COLO829 (cell line): ENCODE data around the gene GRK5.

Experiments
- DNase-seq: peaks from one replicate; pipeline ENCODE4 v3.0.0; 2012; ENCODE audit warnings: low spot score

Gene GRK5

DNA sequence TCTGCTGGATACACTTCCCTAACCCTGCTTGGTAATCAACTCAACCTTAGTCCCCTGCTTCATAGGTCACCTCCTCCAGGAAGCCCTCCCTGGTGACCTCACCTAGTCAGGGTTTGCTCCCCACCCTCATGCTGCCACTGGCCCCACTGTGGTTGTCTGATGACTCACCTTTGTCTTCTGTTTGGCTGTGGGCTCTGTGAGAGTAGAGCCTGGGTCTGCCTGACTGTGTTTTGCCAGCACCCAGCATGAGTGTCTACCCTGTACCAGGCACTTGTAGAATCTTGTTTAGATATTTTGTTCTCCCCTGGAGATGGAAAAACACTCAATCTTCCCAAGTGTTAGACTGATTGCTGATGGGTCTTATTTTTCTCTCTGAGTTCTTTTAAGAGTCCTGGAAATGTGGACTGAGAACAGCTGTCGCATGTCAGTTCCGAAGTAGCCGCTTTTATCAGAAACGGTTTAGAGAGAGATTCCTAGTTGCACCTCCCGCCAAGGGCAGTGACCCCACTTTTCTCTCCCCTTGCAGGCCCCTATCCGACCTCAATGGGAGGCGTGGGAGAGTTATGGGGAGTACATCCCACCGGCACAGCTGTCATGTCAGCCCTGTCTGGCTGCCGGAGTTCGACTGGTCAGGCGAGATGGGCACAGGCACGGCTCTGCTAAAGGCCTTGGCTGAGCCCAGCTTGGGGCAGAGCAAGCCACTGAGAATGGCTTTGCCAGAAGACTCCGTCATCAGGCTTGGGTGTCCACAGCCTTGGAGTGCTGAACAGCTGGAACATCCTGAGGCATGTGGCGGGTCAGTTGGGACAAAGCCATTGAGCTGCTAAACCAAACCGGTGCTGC is 134.3 kb downstream of the GRK5 start:
- no peak for DNase-seq

GRCh38 chr10:119342335-119342734 is 135.0 kb downstream of the GRK5 start:
- no peak for DNase-seq

GRCh38 chr10:119343011-119343601 is 135.7 kb downstream of the GRK5 start:
- DNase-seq, result no peak

DNA sequence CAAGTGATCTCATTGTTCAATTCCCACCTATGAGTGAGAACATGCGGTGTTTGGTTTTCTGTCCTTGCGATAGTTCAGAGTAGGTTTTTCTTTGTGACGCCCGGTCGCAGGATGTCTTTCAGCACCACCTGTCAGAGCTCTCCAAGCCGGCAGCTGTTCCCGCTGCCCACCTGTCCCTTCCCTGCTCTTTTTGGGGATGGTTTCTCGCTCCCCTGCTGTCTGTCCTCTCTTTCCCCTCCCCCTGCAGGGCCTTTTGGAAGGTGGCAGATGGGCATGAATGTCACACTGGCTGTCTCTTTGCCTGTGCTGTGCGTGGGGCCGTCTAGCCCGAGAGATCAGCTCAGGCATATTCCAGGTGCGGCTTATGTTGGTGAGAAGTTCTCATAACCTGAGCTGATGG is 137.0 kb downstream of the GRK5 start:
- DNase-seq, result no peak

DNA sequence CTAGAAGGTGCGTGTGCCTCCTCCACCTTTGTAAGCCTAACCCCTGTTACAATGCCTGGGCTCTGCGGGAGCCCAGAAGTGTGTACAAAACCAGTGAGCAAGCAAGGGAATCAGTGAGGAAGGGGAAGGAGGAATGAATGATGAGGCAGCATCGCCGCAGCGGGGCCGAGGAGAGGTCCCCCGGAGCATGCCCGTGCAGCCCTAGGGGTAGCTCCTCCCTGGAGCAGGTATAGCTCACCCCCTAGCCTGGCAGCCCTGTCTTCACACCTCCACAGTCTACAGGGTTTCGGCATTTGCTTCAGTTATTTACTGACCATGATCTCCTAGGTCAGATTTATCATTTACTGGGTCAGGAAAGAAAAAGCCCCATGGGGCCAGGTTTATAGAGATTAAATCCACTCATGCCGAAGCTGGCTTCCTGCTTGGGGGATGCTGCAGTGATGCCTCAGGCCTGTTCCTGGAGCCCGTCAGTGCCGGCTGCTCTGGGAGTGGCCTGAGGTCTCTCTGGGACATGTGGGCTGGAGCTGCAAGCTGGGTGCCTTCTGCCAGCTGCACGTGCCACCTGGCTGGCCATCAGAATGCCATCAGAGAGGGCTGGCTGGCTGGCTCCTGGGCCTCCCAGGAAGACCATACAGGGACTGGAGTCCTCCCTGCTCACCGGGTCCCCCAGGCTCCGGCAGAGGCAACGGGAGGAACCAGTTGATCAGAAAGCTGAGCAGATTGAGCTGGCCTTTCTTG is 138.9 kb downstream of the GRK5 start:
- no peak for DNase-seq

- no peak for DNase-seq
Measured at GRCh38 chr10:119347181-119347974, 140.0 kb downstream of the GRK5 start.

GRCh38 chr10:119348106-119348505 is 140.7 kb downstream of the GRK5 start:
- no peak for DNase-seq

DNA sequence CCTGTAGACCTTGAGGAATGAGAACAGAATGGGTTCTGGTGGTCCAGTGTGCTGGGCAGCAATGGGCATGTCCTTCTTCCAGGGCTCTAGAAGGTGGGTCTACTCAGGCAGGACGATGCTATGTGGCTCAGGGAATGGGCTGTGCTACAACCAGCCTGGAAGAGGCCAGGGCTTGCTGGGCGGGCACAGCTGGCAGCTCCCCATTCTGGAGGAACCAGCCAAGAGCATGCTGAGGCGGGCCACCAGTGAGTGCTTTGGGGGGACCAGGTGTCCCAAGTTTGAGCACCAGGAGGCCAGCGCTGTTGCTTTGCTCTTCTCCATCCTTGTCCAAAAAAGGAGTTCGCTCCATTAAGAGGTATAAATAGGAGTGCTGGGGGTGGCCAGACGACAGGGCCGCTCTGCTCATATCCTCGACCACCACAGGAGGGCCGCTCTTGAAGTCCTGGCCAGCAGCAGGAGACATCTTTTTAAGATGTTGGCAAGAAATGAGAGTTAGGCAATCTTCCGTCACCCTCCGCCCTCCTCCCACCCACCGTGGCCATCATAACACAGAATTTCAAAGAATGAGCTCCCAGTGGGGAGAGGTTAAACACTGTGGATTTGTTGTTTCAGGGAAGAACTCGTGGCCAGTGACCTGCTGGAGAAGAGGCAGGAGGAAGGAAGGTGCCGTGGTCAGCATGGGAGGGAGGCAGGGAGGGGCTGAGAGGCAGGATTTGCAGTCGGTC is 141.3 kb downstream of the GRK5 start:
- DNase-seq, result no peak

DNA sequence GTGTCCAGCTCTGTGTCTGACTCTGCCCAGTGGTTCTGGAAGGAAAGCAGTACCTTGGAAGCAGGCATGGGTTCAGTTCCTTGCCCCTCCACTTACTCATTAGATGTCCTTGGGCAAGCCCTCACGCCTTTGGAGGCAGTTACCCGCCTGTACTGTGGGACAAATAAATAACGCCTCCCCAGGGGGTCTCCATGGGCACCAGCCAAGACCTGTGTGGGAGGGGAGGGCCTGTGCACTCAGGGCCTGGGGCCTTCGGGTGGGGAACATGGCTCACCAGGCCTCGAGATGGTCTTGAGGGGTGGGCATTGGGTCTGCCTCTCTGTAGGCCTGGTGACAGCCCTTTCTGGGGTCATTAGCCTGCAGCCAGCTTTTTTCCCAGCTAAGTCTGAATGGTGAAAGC is 142.0 kb downstream of the GRK5 start:
- no peak for DNase-seq

DNA sequence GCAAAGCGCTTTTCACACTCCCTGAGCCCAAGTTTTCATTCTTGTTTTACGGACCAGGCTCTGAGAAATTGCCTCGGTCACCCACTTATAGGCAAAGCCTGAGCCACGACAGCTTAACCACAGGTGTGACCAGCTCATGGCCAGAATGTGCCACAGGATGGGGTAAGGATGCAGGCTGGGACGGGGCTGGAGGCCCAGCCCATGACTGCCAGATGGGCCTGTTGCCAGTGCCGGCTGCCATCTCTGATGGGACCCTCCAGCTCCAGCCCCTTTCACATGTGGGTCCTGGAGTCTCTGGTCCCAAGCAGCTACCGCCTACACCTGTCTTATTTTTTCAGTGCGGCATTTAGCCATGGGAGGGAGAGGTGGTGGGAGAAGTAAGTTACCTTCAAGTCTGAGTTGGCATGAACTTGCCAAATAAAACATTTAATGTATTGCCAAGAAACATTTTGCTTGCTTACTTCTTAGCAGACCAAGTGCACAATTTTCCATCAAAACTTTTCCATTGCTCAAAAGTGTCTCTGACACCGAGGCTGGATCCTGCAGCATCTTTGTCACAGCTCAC is 142.6 kb downstream of the GRK5 start:
- no peak for DNase-seq

DNA sequence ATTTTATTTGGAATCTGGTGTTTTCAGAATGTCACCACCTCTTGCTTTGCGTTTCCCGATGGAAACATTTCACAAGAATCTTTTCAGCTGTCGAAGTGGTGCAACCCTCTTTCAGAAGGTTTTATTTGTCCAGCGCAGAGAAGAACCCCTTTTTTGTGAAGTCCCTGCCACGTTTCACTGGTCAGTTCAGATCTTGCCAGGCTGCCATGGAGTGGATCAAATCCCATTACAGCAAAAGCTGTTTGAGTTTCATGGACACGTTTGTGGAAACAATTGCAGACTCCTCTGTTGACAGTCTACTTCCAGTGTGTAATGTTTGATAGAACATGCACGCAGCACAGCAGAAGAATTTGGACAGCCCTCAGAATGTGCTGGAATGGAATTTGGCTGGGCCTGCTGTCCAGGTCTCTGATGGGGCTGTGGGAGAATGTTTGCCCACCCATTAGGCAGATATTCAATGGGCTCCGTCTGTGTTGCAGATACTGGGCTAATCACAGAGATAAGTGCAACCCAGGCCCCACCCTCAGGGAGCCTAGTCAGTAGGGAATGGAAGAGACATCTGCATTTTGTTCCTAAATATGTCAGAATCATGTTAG is 143.2 kb downstream of the GRK5 start:
- no peak for DNase-seq

GRCh38 chr10:119351189-119351588 is 143.8 kb downstream of the GRK5 start:
- DNase-seq, result no peak

DNA sequence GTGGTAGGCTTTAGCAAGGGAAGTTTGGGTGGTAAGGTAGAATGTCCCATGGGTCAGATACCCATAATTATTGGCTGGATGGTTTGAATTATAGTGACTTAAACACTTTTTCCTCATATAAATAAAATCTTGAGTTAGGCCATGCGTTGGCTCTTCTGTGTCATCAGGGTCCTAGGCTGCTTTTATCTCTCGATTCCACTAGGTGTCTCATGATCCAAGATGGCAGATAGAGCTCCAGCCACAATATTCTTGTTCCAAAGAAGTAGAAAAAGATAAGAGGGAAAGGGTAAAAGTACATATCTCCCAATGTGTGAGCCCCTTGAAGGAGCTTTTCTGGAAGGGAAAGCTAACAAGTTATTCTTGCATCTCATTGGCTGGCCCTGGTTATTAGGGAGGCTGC is 144.7 kb downstream of the GRK5 start:
- DNase-seq, result no peak

GRCh38 chr10:119352807-119353206 is 145.4 kb downstream of the GRK5 start:
- no peak for DNase-seq

DNA sequence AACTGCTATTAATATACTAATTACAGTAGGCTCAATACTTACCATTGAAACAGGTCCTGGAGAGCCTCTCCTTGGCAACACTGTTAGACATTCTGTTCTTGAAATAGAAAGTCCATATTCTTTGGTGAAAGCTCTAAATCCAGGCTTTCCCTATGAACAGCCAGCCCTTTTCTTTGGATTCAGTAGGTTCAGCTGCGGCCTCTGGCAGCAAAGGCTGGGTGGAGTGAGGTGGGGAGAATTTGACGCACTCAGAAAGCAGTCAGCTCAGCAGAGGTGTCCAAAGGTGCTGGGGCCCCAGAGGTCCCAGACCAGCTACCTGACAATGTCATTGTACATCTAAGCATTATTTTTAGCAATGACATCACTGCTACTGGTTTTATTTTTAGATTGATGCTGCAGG is 146.1 kb downstream of the GRK5 start:
- no peak for DNase-seq

DNA sequence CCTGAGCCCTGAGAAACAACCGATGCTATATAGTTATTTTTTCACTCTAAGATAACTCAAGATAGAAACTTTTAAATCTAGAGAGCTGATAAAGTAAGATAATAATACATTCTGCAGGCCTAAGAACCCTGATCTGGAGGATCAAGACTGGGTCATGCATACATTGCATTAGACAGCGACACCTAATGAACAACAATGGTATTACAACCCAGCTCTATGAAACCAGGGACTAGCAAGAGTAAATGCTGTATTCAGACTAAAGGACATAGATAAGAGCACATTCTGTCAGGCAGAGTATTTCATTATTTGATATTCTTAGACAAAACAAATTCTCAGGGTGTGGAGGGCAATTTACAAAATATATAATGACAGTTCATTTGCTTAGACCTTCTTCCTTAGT is 148.6 kb downstream of the GRK5 start:
- DNase-seq, result no peak

GRCh38 chr10:119357412-119358151 is 150.2 kb downstream of the GRK5 start:
- DNase-seq, result no peak

DNA sequence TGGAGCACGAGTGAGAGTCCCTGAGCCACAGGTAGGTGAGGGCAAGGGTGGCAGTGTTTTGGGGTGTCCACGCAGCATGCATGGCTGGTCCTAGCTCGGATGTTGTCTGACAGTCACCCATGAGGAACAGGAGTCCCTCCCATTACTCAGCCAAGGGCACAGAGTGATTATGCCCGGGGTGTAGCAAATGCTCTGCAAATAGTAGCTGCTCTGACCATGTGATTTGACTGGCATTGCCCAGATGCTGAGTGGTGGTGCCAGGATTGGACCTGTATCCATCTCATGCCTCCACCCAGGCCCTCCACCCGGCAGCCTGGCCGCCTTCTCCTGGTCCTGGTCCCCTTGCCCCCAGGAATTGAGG is 150.8 kb downstream of the GRK5 start:
- no peak for DNase-seq

- no peak for DNase-seq
Measured at GRCh38 chr10:119358567-119358966, 151.2 kb downstream of the GRK5 start.

GRCh38 chr10:119359025-119359424 is 151.7 kb downstream of the GRK5 start:
- no peak for DNase-seq
